Effector memory CD4-positive, alpha-beta T cell (primary cell): ENCODE data around the gene TMEM151A.

Experiments used
- DNase-seq, 3 donors: peaks; one replicate each; pipeline ENCODE4 v3.0.0-alpha.2; 2020
- H3K27ac ChIP-seq: 2 replicates; pipeline ENCODE4 v1.7.0; 2013; ENCODE audit warnings: mild to moderate bottlenecking, low read length, moderate library complexity; ENCODE audit not compliant: insufficient read depth, poor library complexity, severe bottlenecking
- H3K27me3 ChIP-seq: replicated peaks from 2 replicates; pipeline ENCODE4 v1.7.0; 2013; ENCODE audit warnings: mild to moderate bottlenecking, low read length; ENCODE audit not compliant: insufficient read depth, control insufficient read depth, poor library complexity, severe bottlenecking
- H3K36me3 ChIP-seq: 2 replicates; pipeline ENCODE4 v1.7.0; 2013; ENCODE audit warnings: mild to moderate bottlenecking, low read length, moderate library complexity; ENCODE audit not compliant: control insufficient read depth, insufficient read depth
- H3K4me1 ChIP-seq: 2 replicates; pipeline ENCODE4 v1.7.0; 2013; ENCODE audit warnings: low read length, mild to moderate bottlenecking; ENCODE audit not compliant: control insufficient read depth, insufficient read depth, poor library complexity, severe bottlenecking
- H3K4me3 ChIP-seq: 2 replicates; pipeline ENCODE4 v1.7.0; 2013; ENCODE audit warnings: low read length, low read depth, mild to moderate bottlenecking; ENCODE audit not compliant: insufficient read depth, poor library complexity, severe bottlenecking
- H3K9me3 ChIP-seq: 2 replicates; pipeline ENCODE4 v1.7.0; 2013; ENCODE audit warnings: mild to moderate bottlenecking, low read length, moderate library complexity; ENCODE audit not compliant: control insufficient read depth

TMEM151A gene

DNA sequence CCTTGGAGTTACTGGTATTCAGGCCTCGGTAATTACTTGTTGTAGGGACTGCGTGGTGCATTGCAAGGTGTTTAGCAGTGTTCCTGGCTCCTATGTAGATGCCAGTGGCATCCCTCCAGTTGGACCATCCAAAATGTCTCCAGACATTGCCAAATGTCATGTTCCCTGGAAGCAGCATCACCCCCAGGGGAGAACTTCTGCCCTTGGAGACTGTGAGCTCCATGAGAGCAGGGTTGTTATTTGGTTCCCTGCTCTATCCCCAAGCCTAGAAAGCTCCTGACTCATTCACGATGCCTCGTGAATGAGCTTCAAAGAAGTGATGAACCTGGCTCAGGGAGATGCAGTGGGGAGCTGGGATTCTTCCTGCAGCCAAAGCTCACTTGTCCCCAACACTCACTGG, 29.9 kb downstream of the TMEM151A start:
- DNase-seq, result no peak
- peaks cover 27% of the 10 kb centered on the region for H3K4me1 ChIP-seq
- no peaks in the 10 kb centered on the region for H3K36me3 ChIP-seq
- H3K4me3 ChIP-seq, result no peak overlapping the region
- H3K27ac ChIP-seq, result no peak overlapping the region
- no peaks in the 10 kb centered on the region for H3K27me3 ChIP-seq
- H3K9me3 ChIP-seq, result no peaks in the 10 kb centered on the region

DNA sequence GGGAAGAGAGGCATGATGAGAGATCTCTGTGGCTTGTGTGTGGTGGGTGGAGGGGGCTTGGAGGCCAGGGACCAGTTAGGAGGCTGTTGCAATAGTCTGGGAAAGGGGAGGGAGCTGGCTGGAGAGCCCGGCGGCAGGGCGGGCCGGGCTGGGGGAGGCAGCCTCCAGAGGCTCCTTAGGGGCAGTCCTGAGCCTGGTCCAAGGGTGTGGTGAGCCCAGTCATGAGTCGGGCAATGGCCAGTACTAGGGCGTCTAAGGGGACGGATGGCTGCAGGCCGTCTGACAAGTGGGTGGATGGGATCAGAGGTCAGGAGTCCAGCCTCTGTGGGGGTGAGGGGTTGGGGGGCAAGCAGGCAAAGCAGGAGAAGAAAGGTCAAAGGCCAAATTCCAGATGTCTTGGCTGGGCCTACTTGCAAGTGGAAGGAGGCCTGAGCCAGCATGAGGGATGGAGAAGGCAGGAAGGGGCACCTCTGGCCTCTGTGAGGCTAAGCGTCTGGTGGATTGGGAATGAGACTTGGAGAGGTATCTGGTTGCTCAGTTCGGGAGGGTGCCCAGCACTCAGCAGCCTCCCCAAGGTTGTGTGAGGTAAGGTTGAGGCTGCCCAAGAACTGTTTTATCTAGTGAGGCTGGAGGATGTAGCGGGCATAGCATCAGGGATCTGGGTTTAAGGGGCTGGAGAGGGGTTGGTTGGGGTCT, 31.2 kb downstream of the TMEM151A start:
- no peaks in the 10 kb centered on the region for H3K36me3 ChIP-seq
- H3K27me3 ChIP-seq, result no peaks in the 10 kb centered on the region
- DNase-seq, result no peak
- no peaks in the 10 kb centered on the region for H3K9me3 ChIP-seq
- no peak overlapping the region for H3K4me3 ChIP-seq
- peaks cover 30% of the 10 kb centered on the region for H3K4me1 ChIP-seq
- H3K27ac ChIP-seq, result no peak overlapping the region

DNA sequence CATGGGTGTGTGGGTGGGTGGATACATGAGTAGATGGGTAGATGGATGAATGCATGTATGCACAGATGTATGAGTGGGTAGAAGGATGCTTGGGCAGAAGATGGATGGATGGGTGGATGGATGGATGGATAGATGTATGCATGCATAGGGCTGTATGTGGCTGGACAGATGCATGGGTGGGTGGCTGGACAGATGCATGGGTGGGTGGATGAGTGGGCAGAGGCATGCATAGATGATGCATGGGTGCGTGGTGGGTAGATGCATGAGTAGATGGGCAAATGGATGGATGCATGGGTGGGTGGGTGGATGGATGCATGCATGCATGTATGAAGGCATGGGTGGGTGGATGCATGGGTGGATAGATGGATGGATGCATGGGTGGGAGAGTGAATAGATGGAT, 32.0 kb downstream of the TMEM151A start:
- Histone ChIP-seq H3K4me3 (no peak overlapping the region), H3K27me3 (no peaks in the 10 kb centered on the region), H3K9me3 (no peaks in the 10 kb centered on the region), H3K27ac (no peak overlapping the region), H3K36me3 (no peaks in the 10 kb centered on the region), H3K4me1 (peaks cover 30% of the 10 kb centered on the region)
- DNase-seq, result no peak

DNA sequence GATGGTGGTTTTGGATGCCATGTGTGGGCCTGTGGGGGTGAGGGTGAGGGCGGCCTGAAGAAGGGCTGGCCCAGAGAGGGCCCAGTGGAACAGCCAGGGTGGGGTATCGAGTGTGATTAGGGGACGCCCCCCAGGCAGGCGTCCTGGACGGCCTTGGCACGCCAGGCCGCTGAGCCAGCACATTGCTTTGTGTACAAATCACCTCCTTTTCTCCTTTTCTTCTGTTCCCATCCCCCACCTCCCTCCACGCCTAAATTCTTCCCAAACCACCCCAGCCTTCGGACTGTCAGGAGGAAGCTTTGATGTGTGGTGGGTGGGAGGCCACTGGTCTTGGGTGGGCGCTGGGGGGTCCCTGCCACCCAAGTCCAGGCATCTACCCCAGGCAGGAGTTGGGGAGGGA, 33.0 kb downstream of the TMEM151A start:
- Histone ChIP-seq H3K36me3 (no peaks in the 10 kb centered on the region), H3K4me3 (no peak overlapping the region), H3K9me3 (no peaks in the 10 kb centered on the region), H3K27ac (no peak overlapping the region), H3K27me3 (no peaks in the 10 kb centered on the region), H3K4me1 (peaks cover 27% of the 10 kb centered on the region)
- no peak for DNase-seq

DNA sequence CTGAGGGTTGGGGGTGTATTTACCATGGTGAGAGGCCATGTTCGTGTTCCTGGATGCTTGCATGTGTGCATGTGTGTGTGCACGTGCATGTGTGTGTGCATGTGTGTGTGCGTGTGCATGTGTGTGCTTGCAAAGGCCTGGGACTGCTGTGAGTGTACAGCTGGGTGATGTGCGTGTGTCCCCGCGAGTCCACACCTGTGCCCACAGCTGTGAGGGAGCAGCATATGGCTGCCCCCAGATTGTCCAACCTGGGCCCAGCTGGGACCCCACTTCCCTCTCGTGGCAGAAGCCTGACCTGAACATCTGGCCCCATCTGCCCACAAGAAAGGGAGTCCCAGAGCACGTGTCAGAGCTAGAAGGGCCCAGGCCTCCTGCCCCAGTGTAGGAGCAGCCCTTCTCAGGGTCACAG, 33.6 kb downstream of the TMEM151A start:
- no peaks in the 10 kb centered on the region for H3K36me3 ChIP-seq
- H3K9me3 ChIP-seq, result no peaks in the 10 kb centered on the region
- no peak overlapping the region for H3K4me3 ChIP-seq
- no peak for DNase-seq
- no peak overlapping the region for H3K27ac ChIP-seq
- H3K4me1 ChIP-seq, result peaks cover 27% of the 10 kb centered on the region
- no peaks in the 10 kb centered on the region for H3K27me3 ChIP-seq

DNA sequence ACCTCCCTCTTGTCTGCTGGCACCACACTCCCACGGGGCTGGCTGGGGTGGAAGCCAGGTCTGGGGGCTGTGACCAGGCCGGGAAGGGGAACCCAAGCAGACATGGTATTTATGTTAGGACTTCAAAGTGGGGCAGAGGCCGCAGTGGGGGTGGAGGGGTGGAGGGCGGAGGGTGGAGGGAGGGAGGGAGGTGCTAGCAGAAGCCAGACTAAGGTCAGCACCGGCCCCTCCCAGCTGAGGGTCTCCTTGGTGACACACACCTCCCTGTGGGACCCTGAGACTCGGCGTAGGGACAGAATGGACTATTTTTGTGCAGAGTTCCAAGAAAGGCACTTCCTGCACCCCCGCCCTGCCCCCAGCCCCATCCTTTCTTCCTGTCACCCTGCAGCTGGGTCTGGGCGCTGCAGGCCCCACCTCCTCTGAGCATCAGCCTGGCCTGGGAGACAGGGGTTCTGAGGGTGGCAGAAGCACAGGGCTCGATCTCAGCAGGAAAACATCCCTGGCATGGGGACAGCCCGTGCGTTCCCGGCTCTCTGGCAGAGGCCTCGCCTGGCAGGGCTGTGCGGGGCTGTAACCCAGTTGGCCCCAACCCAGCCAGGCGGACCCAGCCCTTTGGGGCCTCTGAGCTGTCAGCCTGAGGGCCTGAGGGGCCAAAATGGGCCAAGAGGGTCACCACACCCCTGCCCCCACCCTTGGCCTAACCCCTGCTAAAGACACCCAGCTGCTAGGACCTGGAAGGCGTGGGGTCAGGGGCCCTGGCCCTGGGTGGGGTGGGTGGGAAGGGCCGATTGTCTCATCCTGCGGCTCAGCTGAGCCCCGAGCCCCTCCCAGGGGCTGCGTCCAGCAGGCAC, 34.8 kb downstream of the TMEM151A start:
- no peak for DNase-seq
- Histone ChIP-seq H3K9me3 (no peaks in the 10 kb centered on the region), H3K36me3 (no peaks in the 10 kb centered on the region), H3K4me3 (no peak overlapping the region), H3K27ac (peak overlapping the region; percentile 24), H3K27me3 (no peaks in the 10 kb centered on the region), H3K4me1 (peaks cover 27% of the 10 kb centered on the region)

DNA sequence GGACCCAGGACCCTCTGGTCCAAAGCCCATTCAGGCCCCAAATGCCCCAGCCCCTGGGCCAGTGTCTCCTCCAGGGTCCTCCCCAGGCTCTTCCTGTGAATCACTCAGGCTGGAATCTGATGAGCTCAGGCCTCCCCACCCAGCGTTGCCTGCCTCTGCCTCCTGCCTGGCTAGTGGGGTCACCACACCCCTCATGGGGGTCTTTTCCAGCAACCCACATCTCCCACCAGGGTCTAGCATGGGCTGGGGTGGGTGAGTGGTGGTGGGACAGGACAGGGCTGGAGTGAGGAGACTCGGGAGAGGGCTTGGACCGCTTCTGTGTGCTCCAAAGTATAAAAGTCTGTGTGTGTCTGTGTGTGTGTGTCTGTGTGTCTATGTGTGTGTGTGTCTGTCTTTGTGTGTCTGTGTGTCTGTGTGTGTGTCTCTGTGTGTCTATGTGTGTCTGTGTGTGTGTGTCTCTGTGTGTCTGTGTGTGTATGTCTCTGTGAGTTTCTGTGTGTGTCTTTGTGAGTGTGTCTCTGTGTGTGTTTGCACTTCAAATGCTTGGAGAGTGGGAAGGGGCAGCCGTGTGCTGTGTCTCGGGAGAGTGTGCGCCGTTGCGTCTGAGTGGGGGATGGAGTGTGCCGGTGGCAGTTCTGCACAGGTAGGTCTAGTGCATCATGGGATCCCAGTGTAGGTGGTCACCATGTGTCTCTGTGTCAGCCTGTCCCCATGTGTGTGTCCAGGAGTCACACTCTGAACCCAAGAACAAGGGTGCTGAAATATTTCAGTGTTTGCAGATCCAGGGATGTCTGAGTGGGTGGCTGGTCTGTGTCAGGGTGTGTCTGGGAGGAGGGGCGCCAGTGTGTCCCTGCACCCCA, 35.7 kb downstream of the TMEM151A start:
- DNase-seq, result no peak
- H3K36me3 ChIP-seq, result no peaks in the 10 kb centered on the region
- no peak overlapping the region for H3K27ac ChIP-seq
- H3K4me3 ChIP-seq, result no peak overlapping the region
- H3K4me1 ChIP-seq, result peaks cover 27% of the 10 kb centered on the region
- no peaks in the 10 kb centered on the region for H3K9me3 ChIP-seq
- no peaks in the 10 kb centered on the region for H3K27me3 ChIP-seq

DNA sequence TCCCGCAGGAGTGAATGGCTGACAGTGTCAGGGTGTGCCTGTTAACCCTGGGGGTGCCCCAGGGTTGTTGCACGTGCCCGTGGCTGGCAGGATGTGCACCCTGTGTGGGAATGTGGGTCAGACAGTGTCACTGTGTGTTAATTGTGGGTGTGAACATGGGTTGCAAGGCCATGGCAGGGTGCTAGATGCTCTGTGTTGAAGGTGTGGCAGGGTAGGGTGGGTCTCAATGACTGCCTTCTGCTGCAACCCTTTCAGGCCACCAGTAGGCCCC, 36.3 kb downstream of the TMEM151A start:
- Histone ChIP-seq H3K4me1 (peaks cover 27% of the 10 kb centered on the region), H3K4me3 (no peak overlapping the region), H3K27ac (no peak overlapping the region), H3K27me3 (no peaks in the 10 kb centered on the region), H3K36me3 (no peaks in the 10 kb centered on the region), H3K9me3 (no peaks in the 10 kb centered on the region)
- DNase-seq, result peak in 1 of 3 donors; percentile 35

DNA sequence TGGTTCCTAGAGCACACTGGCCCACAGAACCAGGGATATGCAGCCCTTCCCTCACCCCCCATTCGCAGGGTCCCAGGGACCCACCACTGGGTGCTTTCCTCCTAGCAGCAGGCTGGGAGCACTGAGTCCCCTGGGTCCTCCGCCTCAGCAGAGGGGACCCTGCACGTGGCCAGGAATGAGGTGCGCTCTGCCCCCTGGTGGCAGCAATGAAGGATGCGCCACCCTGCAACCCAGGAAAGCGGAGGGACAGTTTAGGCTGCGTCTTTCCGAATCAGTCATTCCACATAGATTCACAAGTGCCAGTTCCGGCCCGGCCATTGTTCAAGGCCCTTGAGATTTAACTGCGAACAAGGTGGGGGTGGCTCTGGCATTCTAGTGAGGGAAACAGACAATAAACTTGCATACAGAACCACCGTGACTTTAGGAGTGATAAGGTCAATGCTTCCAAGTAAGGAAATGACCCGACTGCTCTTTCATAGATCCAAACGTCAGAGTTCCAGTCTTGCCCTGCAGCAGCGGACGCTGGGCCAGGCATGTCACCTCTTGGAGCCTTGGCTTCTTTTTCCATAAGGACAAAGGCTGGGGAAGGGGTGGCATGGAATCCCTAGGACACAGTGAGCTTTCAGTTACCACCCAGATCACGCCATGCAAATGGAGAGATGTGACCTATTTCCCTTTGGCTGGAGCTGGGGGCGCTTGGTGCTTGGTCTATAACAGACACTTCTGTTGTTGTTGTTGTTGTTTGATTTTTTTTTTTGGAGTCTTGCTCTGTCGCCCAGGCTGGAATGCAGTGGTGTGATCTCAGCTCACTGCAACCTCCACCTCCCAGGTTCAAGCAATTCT, 36.8 kb downstream of the TMEM151A start:
- peaks cover 27% of the 10 kb centered on the region for H3K4me1 ChIP-seq
- DNase-seq, result peak; percentile 62 to 64 (median 63)
- no peaks in the 10 kb centered on the region for H3K36me3 ChIP-seq
- H3K27me3 ChIP-seq, result no peaks in the 10 kb centered on the region
- no peak overlapping the region for H3K27ac ChIP-seq
- no peak overlapping the region for H3K4me3 ChIP-seq
- no peaks in the 10 kb centered on the region for H3K9me3 ChIP-seq
